Measurements from ENCODE around the gene THEM5. TPM values are rescaled to one million over a fixed set of nuclear protein-coding genes. Genes with fewer than 3 reads are reported as not detected.

THEM5 gene
- total RNA-seq, 5 donors from 2014 or later (not counting 1 experiment from before 2014, with no cell fraction given): not detected

GRCh38 chr1:151819227-151819835, 34.2 kb downstream of the THEM5 start:
- no peak for ATAC-seq (replicated peaks in 1 of 4)
- Histone ChIP-seq H3K4me1 (ENCODE audit: control insufficient read depth in 1 of 2, extremely low read depth in 1 of 2, insufficient read depth in 2 of 2, low read length in 2 of 2) (peaks cover 15 to 82% of the 10 kb centered on the region in 2 experiments), H3K27me3 (replicated peaks in 1 of 2; ENCODE audit: control insufficient read depth in 2 of 2, extremely low read depth in 1 of 2, insufficient read depth in 2 of 2, low read length in 1 of 2) (peaks cover 0 to 5% of the 10 kb centered on the region in 2 experiments), H3K27ac (ENCODE audit: low read length) (peak overlapping the region; percentile 69), H3K9me3 (no peaks in the 10 kb centered on the region), H3K4me3 (ENCODE audit: control insufficient read depth in 1 of 2, extremely low read depth in 1 of 2, low read length in 1 of 2) (no peak overlapping the region), H3K36me3 (ENCODE audit: control insufficient read depth in 2 of 2, extremely low read depth in 1 of 2, insufficient read depth in 1 of 2, low read length in 1 of 2) (no peaks in the 10 kb centered on the region)
- 85% methylated on average over 11 of the region's 12 CpGs for WGBS (ENCODE audit: insufficient coverage)
- Mint-ChIP-seq H3K27me3 (no peaks in the 10 kb centered on the region), H3K4me3 (no peak overlapping the region), H3K9me3 (no peaks in the 10 kb centered on the region), H3K4me1 (peaks cover 47 to 91% (median 72%) of the 10 kb centered on the region in 3 donors), H3K36me3 (no peaks in the 10 kb centered on the region), H3K27ac (peak overlapping the region; percentile 83 to 86)
- no peak for DNase-seq
- POLR2A ChIA-PET: no interaction called here
- CTCF ChIA-PET: interaction anchor here in 1 of 2 donors (1.4 kb wide), 1 partner anchor 11 kb away, joined by 3 read pairs; no protein-coding TSS in a partner anchor

GRCh38 chr1:151817353-151817730, 36.2 kb downstream of the THEM5 start:
- Histone ChIP-seq H3K36me3 (ENCODE audit: control insufficient read depth in 2 of 2, extremely low read depth in 1 of 2, insufficient read depth in 1 of 2, low read length in 1 of 2) (no peaks in the 10 kb centered on the region), H3K27me3 (replicated peaks in 1 of 2; ENCODE audit: control insufficient read depth in 2 of 2, extremely low read depth in 1 of 2, insufficient read depth in 2 of 2, low read length in 1 of 2) (peaks cover 0 to 6% of the 10 kb centered on the region in 2 experiments), H3K4me3 (ENCODE audit: control insufficient read depth in 1 of 2, extremely low read depth in 1 of 2, low read length in 1 of 2) (no peak overlapping the region), H3K27ac (ENCODE audit: low read length) (peak overlapping the region; percentile 69), H3K4me1 (ENCODE audit: control insufficient read depth in 1 of 2, extremely low read depth in 1 of 2, insufficient read depth in 2 of 2, low read length in 2 of 2) (peaks cover 15 to 90% of the 10 kb centered on the region in 2 experiments), H3K9me3 (no peaks in the 10 kb centered on the region)
- Mint-ChIP-seq H3K27ac (peak overlapping the region; percentile 83 to 86), H3K4me1 (peaks cover 45 to 96% (median 77%) of the 10 kb centered on the region in 3 donors), H3K4me3 (no peak overlapping the region), H3K36me3 (no peaks in the 10 kb centered on the region), H3K9me3 (no peaks in the 10 kb centered on the region), H3K27me3 (no peaks in the 10 kb centered on the region)
- DNase-seq (no peak), ATAC-seq (replicated peaks in 1 of 4) (no peak)
- ChIA-PET CTCF (no interaction called here), POLR2A (interaction anchor here in 1 of 2 donors (0.5 kb wide), 1 partner anchor 54 kb away, joined by 5 read pairs; the partner anchor contains the start of gene MRPL9)
- 77% methylated on average over 3 of the region's 7 CpGs for WGBS (ENCODE audit: insufficient coverage)

DNA sequence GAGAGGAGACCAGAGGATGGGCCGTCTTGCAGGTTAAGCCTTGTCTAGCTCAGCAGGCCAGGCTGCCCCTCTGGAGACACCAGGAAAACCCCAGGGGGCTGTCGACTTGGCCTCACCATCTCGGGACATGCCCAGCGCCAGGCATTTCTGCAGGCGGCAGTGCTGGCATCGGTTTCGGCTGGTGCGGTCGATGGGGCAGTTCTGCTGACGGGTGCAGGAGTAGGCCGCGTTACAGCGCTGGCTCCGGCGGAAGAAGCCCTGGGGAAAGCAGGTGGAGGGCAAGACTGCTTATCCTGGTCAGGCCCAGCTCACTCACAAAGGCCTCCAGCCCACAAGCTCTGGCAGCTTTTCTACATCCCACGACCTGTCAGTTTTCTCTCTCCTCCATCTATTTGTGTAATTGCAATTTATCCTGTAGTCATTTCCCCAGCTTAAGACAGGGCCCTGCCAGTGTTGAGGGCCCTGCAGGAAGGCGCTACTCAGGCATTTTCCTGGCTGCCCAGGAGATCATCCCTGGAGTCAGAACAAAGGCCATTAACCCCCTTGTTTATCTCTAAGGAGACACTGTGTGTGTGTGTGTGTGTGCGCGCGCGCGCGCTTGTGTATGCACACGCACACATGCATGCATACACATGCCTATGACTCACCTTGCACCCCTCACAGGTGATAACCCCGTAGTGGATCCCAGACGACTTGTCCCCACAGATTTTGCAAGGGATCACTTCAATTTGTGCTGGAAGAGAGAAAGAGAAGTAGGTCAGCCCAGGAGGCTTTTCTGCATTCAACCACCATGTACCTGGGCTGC, 36.8 kb downstream of the THEM5 start:
- Mint-ChIP-seq H3K4me3 (peak overlapping the region in 2 of 3 donors; percentile 31 to 61), H3K27ac (peak overlapping the region; percentile 83 to 86)

GRCh38 chr1:151815716-151816327, 37.7 kb downstream of the THEM5 start:
- peak overlapping the region; percentile 37 to 61 (median 39) for H3K4me3 Mint-ChIP-seq
- ATAC-seq (replicated peaks in 1 of 4) (peak; percentile 71 to 92 (median 84)), DNase-seq (peak; percentile 36 to 71 (median 54))
- H3K4me1 Mint-ChIP-seq: peaks cover 37 to 83% (median 64%) of the 10 kb centered on the region in 3 donors
- H3K4me1 ChIP-seq (ENCODE audit: control insufficient read depth in 1 of 2, extremely low read depth in 1 of 2, insufficient read depth in 2 of 2, low read length in 2 of 2): peaks cover 12 to 76% of the 10 kb centered on the region in 2 experiments
- ChIA-PET POLR2A (interaction anchor here in 1 of 2 donors (1.0 kb wide), 1 partner anchor 488 kb away, joined by 3 read pairs; no protein-coding TSS in a partner anchor), CTCF (no interaction called here)
- WGBS (ENCODE audit: insufficient coverage): 0% methylated on average over 3 of the region's 12 CpGs
- no peaks in the 10 kb centered on the region for H3K9me3 Mint-ChIP-seq
- H3K9me3 ChIP-seq: no peaks in the 10 kb centered on the region
- no peaks in the 10 kb centered on the region for H3K27me3 Mint-ChIP-seq
- H3K36me3 ChIP-seq (ENCODE audit: control insufficient read depth in 2 of 2, extremely low read depth in 1 of 2, insufficient read depth in 1 of 2, low read length in 1 of 2): no peaks in the 10 kb centered on the region
- peak overlapping the region; percentile 83 to 92 for H3K27ac Mint-ChIP-seq
- H3K4me3 ChIP-seq (ENCODE audit: control insufficient read depth in 1 of 2, extremely low read depth in 1 of 2, low read length in 1 of 2): no peak overlapping the region
- H3K27me3 ChIP-seq (replicated peaks in 1 of 2; ENCODE audit: control insufficient read depth in 2 of 2, extremely low read depth in 1 of 2, insufficient read depth in 2 of 2, low read length in 1 of 2): peaks cover 0 to 6% of the 10 kb centered on the region in 2 experiments
- H3K27ac ChIP-seq (ENCODE audit: low read length): peak overlapping the region; percentile 69
- H3K36me3 Mint-ChIP-seq: no peaks in the 10 kb centered on the region

More for the DNA sequence above, 36.8 kb downstream of the THEM5 start:
- H3K27me3 ChIP-seq (replicated peaks in 1 of 2; ENCODE audit: control insufficient read depth in 2 of 2, extremely low read depth in 1 of 2, insufficient read depth in 2 of 2, low read length in 1 of 2): peaks cover 0 to 6% of the 10 kb centered on the region in 2 experiments
- DNase-seq (no peak), ATAC-seq (replicated peaks in 1 of 4) (no peak)
- no peaks in the 10 kb centered on the region for H3K9me3 ChIP-seq
- Mint-ChIP-seq H3K36me3 (no peaks in the 10 kb centered on the region), H3K4me1 (peaks cover 44 to 93% (median 73%) of the 10 kb centered on the region in 3 donors), H3K9me3 (no peaks in the 10 kb centered on the region), H3K27me3 (no peaks in the 10 kb centered on the region)
- ChIA-PET CTCF (no interaction called here), POLR2A (interaction anchor here (0.5 to 1.0 kb wide), 2 partner anchors 53 to 489 kb away, joined by 3 to 5 read pairs; partner anchors contain the start of gene MRPL9 (in 1 of the 2))
- H3K27ac ChIP-seq (ENCODE audit: low read length): peak overlapping the region; percentile 69
- peaks cover 15 to 84% of the 10 kb centered on the region in 2 experiments for H3K4me1 ChIP-seq (ENCODE audit: control insufficient read depth in 1 of 2, extremely low read depth in 1 of 2, insufficient read depth in 2 of 2, low read length in 2 of 2)
- no peaks in the 10 kb centered on the region for H3K36me3 ChIP-seq (ENCODE audit: control insufficient read depth in 2 of 2, extremely low read depth in 1 of 2, insufficient read depth in 1 of 2, low read length in 1 of 2)
- H3K4me3 ChIP-seq (ENCODE audit: control insufficient read depth in 1 of 2, extremely low read depth in 1 of 2, low read length in 1 of 2): peak overlapping the region in 1 of 2 donors; percentile 9
- WGBS (ENCODE audit: insufficient coverage): 92% methylated on average over 16 of the region's 26 CpGs

DNA sequence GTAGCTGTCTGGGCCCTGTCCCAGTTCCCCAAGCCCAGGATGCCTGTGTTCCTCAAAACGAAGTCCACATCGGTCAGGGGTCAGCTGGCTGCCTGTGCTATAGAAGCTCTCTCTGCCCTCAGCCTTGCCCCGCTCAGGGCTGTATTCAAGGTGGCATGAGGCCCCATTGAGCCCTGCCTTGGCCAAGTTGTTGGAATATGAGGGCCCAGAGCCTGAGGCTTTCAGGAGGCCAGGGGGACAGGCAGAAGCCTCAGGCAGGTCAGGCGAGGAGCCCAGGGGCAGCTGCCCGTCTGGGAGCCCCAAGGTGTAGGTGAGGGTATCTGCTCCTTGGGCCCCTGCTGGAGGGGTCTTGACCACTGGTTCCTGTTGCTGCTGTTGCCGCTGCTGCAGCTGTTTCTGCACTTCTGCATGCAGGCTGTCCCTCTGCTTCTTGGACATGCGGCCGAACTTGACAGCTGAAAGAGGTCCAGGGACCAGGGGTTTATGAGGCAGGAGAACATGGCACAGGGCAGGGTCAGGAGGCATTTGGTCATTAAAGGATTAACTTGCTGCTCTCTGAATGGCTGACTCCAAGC, 38.5 kb downstream of the THEM5 start:
- ChIA-PET CTCF (no interaction called here), POLR2A (interaction anchor here in 1 of 2 donors (0.7 to 0.8 kb wide), 2 partner anchors 13 to 222 kb away, joined by 3 read pairs; no protein-coding TSS in a partner anchor)
- peaks cover 0 to 6% of the 10 kb centered on the region in 2 experiments for H3K27me3 ChIP-seq (replicated peaks in 1 of 2; ENCODE audit: control insufficient read depth in 2 of 2, extremely low read depth in 1 of 2, insufficient read depth in 2 of 2, low read length in 1 of 2)
- H3K4me1 Mint-ChIP-seq: peaks cover 32 to 76% (median 56%) of the 10 kb centered on the region in 3 donors
- H3K27ac ChIP-seq (ENCODE audit: low read length): peak overlapping the region; percentile 37
- H3K36me3 Mint-ChIP-seq: no peaks in the 10 kb centered on the region
- ATAC-seq (replicated peaks in 1 of 4): no peak
- H3K27ac Mint-ChIP-seq: peak overlapping the region; percentile 83 to 92
- DNase-seq: no peak
- H3K4me3 Mint-ChIP-seq: peak overlapping the region in 1 of 3 donors; percentile 61
- peaks cover 12 to 68% of the 10 kb centered on the region in 2 experiments for H3K4me1 ChIP-seq (ENCODE audit: control insufficient read depth in 1 of 2, extremely low read depth in 1 of 2, insufficient read depth in 2 of 2, low read length in 2 of 2)
- H3K27me3 Mint-ChIP-seq: no peaks in the 10 kb centered on the region
- 81% methylated on average over 8 of the region's 8 CpGs for WGBS (ENCODE audit: insufficient coverage)
- no peaks in the 10 kb centered on the region for H3K36me3 ChIP-seq (ENCODE audit: control insufficient read depth in 2 of 2, extremely low read depth in 1 of 2, insufficient read depth in 1 of 2, low read length in 1 of 2)
- H3K9me3 ChIP-seq: no peaks in the 10 kb centered on the region
- H3K4me3 ChIP-seq (ENCODE audit: control insufficient read depth in 1 of 2, extremely low read depth in 1 of 2, low read length in 1 of 2): no peak overlapping the region
- no peaks in the 10 kb centered on the region for H3K9me3 Mint-ChIP-seq

All from T-cell (primary cell).